Parathyroid adenoma (tissue), 2 donors: ENCODE data around the gene TRMT10A.

ENCODE experiments used
- H2AFZ ChIP-seq: fragments of 300-600 bp; sonication (generic); one replicate; pipeline ENCODE4 v1.7.0; 2017; ENCODE audit warnings: antibody characterized with exemption, mild to moderate bottlenecking
- H3K27ac ChIP-seq: fragments of 300-600 bp; sonication (generic); one replicate; pipeline ENCODE4 v1.7.0; 2017
- H3K27me3 ChIP-seq: fragments of 300-600 bp; sonication (generic); one replicate; pipeline ENCODE4 v1.7.0; 2017; ENCODE audit warnings: low read length; ENCODE audit not compliant: control insufficient read depth, insufficient read depth
- H3K36me3 ChIP-seq: fragments of 300-600 bp; sonication (generic); one replicate; pipeline ENCODE4 v1.7.0; 2017; ENCODE audit warnings: low read length; ENCODE audit not compliant: control insufficient read depth, insufficient read depth
- H3K4me1 ChIP-seq: fragments of 300-600 bp; sonication (generic); one replicate; pipeline ENCODE4 v1.7.0; 2017; ENCODE audit warnings: control low read depth
- H3K4me2 ChIP-seq: fragments of 300-600 bp; sonication (generic); one replicate; pipeline ENCODE4 v1.7.0; 2017; ENCODE audit warnings: low read length
- H3K4me3 ChIP-seq: fragments of 300-600 bp; sonication (generic); one replicate; pipeline ENCODE4 v1.7.0; 2017; ENCODE audit warnings: low read depth, low read length
- H3K79me2 ChIP-seq: fragments of 300-600 bp; sonication (generic); one replicate; pipeline ENCODE4 v1.7.0; 2017; ENCODE audit warnings: control low read depth
- H3K9ac ChIP-seq: fragments of 300-600 bp; sonication (generic); one replicate; pipeline ENCODE4 v1.7.0; 2017; ENCODE audit warnings: mild to moderate bottlenecking
- H3K9me3 ChIP-seq: fragments of 300-600 bp; sonication (generic); one replicate; pipeline ENCODE4 v1.7.0; 2017; ENCODE audit warnings: low read length; ENCODE audit not compliant: control insufficient read depth
- TF ChIP-seq, protein P1 (sequence below): fragments of 300-600 bp; sonication (generic); IDR thresholded peaks from one replicate; pipeline ENCODE4 v1.7.0; 2017; ENCODE audit warnings: antibody characterized with exemption, mild to moderate bottlenecking
- donor health status: primary hyperparathyroidism.

TRMT10A gene

DNA sequence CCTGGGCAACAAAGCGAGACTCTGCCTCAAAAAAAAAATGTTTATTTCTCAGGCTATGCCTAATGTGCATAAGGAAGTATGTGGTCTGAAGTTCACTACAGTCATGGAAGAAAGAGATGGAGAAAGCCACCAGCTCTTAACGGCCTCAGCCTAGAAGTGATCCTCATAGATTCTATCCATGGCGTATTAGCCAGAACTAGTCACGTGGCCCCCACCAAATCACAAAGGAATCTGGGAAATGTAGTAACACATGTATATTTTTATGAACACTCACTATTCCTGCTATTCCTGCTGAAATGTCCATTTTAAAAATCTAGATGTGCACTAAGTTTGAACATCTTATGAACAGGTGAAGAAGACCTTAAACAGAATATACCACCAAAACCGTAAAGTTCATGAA, 44.6 kb upstream of the TRMT10A start:
- no peaks in the 10 kb centered on the region for H3K79me2 ChIP-seq
- no peak overlapping the region for H3K4me3 ChIP-seq
- no peaks in the 10 kb centered on the region for H3K36me3 ChIP-seq
- no peaks in the 10 kb centered on the region for H3K4me1 ChIP-seq
- no peak overlapping the region for H2AFZ ChIP-seq
- TF ChIP-seq, protein P1, sequence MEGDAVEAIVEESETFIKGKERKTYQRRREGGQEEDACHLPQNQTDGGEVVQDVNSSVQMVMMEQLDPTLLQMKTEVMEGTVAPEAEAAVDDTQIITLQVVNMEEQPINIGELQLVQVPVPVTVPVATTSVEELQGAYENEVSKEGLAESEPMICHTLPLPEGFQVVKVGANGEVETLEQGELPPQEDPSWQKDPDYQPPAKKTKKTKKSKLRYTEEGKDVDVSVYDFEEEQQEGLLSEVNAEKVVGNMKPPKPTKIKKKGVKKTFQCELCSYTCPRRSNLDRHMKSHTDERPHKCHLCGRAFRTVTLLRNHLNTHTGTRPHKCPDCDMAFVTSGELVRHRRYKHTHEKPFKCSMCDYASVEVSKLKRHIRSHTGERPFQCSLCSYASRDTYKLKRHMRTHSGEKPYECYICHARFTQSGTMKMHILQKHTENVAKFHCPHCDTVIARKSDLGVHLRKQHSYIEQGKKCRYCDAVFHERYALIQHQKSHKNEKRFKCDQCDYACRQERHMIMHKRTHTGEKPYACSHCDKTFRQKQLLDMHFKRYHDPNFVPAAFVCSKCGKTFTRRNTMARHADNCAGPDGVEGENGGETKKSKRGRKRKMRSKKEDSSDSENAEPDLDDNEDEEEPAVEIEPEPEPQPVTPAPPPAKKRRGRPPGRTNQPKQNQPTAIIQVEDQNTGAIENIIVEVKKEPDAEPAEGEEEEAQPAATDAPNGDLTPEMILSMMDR: no peak
- H3K27ac ChIP-seq: no peak overlapping the region
- H3K27me3 ChIP-seq: no peaks in the 10 kb centered on the region
- no peak overlapping the region for H3K9ac ChIP-seq
- no peaks in the 10 kb centered on the region for H3K9me3 ChIP-seq
- no peak overlapping the region for H3K4me2 ChIP-seq

DNA sequence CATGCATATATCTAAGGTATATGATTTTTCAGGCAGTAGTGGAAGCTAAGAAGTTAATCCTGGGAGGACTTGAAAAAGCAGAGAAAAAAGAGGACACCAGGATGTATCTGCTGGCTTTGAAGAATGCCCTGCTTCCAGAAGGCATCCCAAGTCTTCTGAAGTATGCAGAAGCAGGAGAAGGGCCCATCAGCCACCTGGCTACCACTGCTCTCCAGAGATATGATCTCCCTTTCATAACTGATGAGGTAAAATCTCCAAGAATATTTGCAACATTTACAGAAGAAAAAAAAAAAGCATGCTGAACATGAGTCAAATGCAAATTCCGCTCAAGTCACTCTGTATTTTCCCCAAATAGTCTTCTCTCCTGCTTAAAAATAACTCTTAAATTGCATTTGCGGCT, 42.9 kb upstream of the TRMT10A start:
- Histone ChIP-seq H3K4me2 (no peak overlapping the region), H3K9ac (no peak overlapping the region), H3K79me2 (no peaks in the 10 kb centered on the region), H3K4me1 (no peaks in the 10 kb centered on the region), H3K9me3 (no peaks in the 10 kb centered on the region), H3K27me3 (no peaks in the 10 kb centered on the region), H3K27ac (no peak overlapping the region), H3K4me3 (no peak overlapping the region), H3K36me3 (no peaks in the 10 kb centered on the region), H2AFZ (no peak overlapping the region)
- TF ChIP-seq, protein P1: no peak

DNA sequence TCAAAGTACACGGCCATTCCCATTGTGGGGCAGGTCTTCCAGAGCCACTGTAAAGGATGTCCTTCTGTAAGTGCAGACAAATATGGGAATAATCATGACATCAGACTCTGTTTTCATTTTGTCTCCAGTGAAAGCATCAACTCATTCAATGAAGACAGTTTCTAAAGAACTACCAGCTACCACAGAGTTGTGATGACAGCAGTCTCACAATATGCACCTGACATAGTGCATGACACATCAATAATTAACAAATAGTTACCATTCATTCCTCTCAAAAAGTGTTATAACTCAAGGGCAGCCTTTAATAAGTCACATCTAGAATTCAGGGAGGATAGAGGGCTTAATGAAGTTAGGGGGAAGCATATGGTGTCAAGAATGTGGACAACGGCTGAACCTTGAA, 31.0 kb upstream of the TRMT10A start:
- Histone ChIP-seq H3K9ac (no peak overlapping the region), H2AFZ (no peak overlapping the region), H3K27ac (no peak overlapping the region), H3K4me1 (no peaks in the 10 kb centered on the region), H3K36me3 (no peaks in the 10 kb centered on the region), H3K4me2 (no peak overlapping the region), H3K27me3 (no peaks in the 10 kb centered on the region), H3K79me2 (no peaks in the 10 kb centered on the region), H3K4me3 (no peak overlapping the region), H3K9me3 (no peaks in the 10 kb centered on the region)
- TF ChIP-seq, protein P1: no peak

DNA sequence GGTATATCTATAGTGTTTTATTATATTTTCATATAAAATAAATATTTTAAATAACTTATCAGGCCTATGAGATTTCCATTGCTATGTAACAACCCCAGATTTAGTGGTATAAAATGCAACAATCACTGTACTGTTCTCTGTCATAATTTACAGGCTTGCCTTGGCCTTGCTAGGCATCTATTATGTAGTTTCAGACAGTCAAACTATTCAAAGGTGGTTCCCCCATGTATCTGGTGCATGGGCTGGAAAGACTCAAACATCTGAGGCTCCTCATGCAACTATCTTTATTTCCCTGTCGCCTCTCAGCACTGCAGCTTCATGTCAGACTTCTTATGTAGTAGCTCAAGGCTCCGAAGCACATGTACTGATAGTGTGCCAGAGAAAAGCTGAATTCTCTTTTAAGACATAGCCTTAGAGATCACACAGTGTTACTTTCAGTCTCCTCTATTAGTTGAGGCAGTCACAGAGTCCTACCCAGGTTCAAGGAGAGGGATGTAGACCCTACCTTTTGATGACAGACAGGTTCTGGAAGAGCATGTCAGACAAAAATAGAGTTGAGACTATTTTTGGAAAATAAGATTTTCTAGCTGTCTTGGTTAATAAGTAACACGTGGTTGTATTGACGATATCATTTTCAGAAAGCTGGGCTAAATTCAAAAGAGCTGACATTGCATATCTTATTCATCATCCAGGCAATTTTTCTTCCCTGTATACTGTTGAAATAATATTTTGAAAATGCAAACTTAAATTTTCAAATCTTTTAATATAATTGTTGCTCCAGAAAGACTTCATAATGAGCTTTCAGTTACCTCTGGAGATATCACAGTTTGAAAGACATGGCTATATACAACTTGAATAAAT, 30.2 kb upstream of the TRMT10A start:
- no peak overlapping the region for H2AFZ ChIP-seq
- no peaks in the 10 kb centered on the region for H3K9me3 ChIP-seq
- no peaks in the 10 kb centered on the region for H3K79me2 ChIP-seq
- H3K4me1 ChIP-seq: no peaks in the 10 kb centered on the region
- no peak overlapping the region for H3K27ac ChIP-seq
- H3K27me3 ChIP-seq: no peaks in the 10 kb centered on the region
- H3K4me2 ChIP-seq: no peak overlapping the region
- TF ChIP-seq, protein P1: no peak
- H3K9ac ChIP-seq: no peak overlapping the region
- H3K4me3 ChIP-seq: no peak overlapping the region
- H3K36me3 ChIP-seq: no peaks in the 10 kb centered on the region

DNA sequence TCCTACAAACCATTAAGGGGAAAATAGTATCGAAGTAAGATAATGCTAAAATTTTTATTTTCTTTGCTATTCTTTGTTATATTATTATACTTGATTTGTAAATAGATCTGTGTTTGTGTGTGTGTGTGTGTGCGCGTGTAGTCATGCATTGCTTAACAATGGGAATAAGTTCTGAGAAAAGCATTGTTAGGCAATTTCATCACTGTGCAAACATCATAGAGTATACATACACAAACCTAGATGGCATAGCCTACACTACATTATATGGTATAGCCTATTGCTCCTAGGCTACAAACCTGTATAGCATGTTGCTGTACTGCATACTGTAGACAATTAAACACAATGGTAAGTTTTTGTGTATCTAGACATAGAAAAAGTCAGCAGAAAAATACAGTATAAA, 27.9 kb upstream of the TRMT10A start:
- no peaks in the 10 kb centered on the region for H3K36me3 ChIP-seq
- TF ChIP-seq, protein P1: no peak
- H3K27ac ChIP-seq: no peak overlapping the region
- no peak overlapping the region for H3K9ac ChIP-seq
- no peaks in the 10 kb centered on the region for H3K9me3 ChIP-seq
- no peaks in the 10 kb centered on the region for H3K4me1 ChIP-seq
- no peak overlapping the region for H3K4me2 ChIP-seq
- H3K4me3 ChIP-seq: no peak overlapping the region
- no peak overlapping the region for H2AFZ ChIP-seq
- no peaks in the 10 kb centered on the region for H3K79me2 ChIP-seq
- H3K27me3 ChIP-seq: no peaks in the 10 kb centered on the region
